ENCODE results near the gene LRRC46.

LRRC46 gene

GRCh38 chr17:47851764-47852112, 20.3 kb downstream of the LRRC46 start (continued):
- TF ChIP-seq, protein P1, sequence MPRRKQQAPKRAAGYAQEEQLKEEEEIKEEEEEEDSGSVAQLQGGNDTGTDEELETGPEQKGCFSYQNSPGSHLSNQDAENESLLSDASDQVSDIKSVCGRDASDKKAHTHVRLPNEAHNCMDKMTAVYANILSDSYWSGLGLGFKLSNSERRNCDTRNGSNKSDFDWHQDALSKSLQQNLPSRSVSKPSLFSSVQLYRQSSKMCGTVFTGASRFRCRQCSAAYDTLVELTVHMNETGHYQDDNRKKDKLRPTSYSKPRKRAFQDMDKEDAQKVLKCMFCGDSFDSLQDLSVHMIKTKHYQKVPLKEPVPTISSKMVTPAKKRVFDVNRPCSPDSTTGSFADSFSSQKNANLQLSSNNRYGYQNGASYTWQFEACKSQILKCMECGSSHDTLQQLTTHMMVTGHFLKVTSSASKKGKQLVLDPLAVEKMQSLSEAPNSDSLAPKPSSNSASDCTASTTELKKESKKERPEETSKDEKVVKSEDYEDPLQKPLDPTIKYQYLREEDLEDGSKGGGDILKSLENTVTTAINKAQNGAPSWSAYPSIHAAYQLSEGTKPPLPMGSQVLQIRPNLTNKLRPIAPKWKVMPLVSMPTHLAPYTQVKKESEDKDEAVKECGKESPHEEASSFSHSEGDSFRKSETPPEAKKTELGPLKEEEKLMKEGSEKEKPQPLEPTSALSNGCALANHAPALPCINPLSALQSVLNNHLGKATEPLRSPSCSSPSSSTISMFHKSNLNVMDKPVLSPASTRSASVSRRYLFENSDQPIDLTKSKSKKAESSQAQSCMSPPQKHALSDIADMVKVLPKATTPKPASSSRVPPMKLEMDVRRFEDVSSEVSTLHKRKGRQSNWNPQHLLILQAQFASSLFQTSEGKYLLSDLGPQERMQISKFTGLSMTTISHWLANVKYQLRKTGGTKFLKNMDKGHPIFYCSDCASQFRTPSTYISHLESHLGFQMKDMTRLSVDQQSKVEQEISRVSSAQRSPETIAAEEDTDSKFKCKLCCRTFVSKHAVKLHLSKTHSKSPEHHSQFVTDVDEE (CRISPR knock-in tag; IDR thresholded peaks at IDR 0.05), result no peak

- TF ChIP-seq OSR1 (CRISPR knock-in tag; IDR thresholded peaks at IDR 0.05) (no peak), ZFP30 (CRISPR knock-in tag; IDR thresholded peaks at IDR 0.05) (no peak), GLIS3 (CRISPR knock-in tag; IDR thresholded peaks at IDR 0.05) (no peak), PPARA (CRISPR knock-in tag; IDR thresholded peaks at IDR 0.05; ENCODE audit: borderline replicate concordance) (no peak), RARB (CRISPR knock-in tag; IDR thresholded peaks at IDR 0.05) (no peak), ZFP3 (CRISPR knock-in tag; IDR thresholded peaks at IDR 0.05) (no peak), ZC3H10 (CRISPR knock-in tag; IDR thresholded peaks at IDR 0.05) (no peak), TCF4 (CRISPR knock-in tag; IDR thresholded peaks at IDR 0.05; ENCODE audit: borderline replicate concordance) (no peak)
- TF ChIP-seq, protein P2, sequence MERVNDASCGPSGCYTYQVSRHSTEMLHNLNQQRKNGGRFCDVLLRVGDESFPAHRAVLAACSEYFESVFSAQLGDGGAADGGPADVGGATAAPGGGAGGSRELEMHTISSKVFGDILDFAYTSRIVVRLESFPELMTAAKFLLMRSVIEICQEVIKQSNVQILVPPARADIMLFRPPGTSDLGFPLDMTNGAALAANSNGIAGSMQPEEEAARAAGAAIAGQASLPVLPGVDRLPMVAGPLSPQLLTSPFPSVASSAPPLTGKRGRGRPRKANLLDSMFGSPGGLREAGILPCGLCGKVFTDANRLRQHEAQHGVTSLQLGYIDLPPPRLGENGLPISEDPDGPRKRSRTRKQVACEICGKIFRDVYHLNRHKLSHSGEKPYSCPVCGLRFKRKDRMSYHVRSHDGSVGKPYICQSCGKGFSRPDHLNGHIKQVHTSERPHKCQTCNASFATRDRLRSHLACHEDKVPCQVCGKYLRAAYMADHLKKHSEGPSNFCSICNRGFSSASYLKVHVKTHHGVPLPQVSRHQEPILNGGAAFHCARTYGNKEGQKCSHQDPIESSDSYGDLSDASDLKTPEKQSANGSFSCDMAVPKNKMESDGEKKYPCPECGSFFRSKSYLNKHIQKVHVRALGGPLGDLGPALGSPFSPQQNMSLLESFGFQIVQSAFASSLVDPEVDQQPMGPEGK (CRISPR knock-in tag; IDR thresholded peaks at IDR 0.05; ENCODE audit: borderline replicate concordance), result no peak
- ATAC-seq, result no peak
Measured at GRCh38 chr17:47852113-47852949, 20.9 kb downstream of the LRRC46 start.

DNA sequence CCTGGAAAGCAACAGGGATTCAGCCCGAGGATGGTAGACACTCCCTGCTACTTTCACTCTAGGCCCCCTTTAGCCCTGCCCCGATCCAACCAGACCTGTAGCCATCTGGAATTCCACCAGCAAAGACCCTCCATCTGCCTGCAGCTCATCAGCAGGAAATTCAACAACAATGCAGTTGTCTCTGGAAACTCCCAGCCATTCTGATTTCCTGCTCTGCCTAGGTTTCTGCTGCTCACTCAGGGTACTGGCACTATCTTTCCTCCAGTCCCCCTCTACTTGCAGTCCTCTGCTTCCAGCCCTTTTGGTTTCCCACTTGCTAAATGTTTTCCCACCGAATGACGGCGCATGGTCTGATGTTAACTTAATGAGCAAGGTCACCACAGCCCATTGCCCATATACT, 22.1 kb downstream of the LRRC46 start:
- TF ChIP-seq GLIS3 (CRISPR knock-in tag; IDR thresholded peaks at IDR 0.05) (no peak), PPARA (CRISPR knock-in tag; IDR thresholded peaks at IDR 0.05; ENCODE audit: borderline replicate concordance) (no peak), ZNF8 (CRISPR knock-in tag; IDR thresholded peaks at IDR 0.05) (no peak), RARB (CRISPR knock-in tag; IDR thresholded peaks at IDR 0.05) (no peak), ARNTL (CRISPR knock-in tag; IDR thresholded peaks at IDR 0.05; ENCODE audit: borderline replicate concordance, low read depth) (no peak), BACH2 (CRISPR knock-in tag; IDR thresholded peaks at IDR 0.05; ENCODE audit: borderline replicate concordance) (no peak), ZNF70 (CRISPR knock-in tag; IDR thresholded peaks at IDR 0.05) (no peak), ZC3H10 (CRISPR knock-in tag; IDR thresholded peaks at IDR 0.05) (no peak), TCF4 (CRISPR knock-in tag; IDR thresholded peaks at IDR 0.05; ENCODE audit: borderline replicate concordance) (no peak), ISL1 (CRISPR knock-in tag; IDR thresholded peaks at IDR 0.05) (no peak), TOX (CRISPR knock-in tag; IDR thresholded peaks at IDR 0.05; ENCODE audit: borderline replicate concordance) (no peak), ZFP30 (CRISPR knock-in tag; IDR thresholded peaks at IDR 0.05) (no peak), SNAI2 (CRISPR knock-in tag; IDR thresholded peaks at IDR 0.05) (no peak), CSRNP3 (CRISPR knock-in tag; IDR thresholded peaks at IDR 0.05) (no peak)
- TF ChIP-seq, protein P2 (CRISPR knock-in tag; IDR thresholded peaks at IDR 0.05; ENCODE audit: borderline replicate concordance), result no peak
- TF ChIP-seq, protein P1 (CRISPR knock-in tag; IDR thresholded peaks at IDR 0.05), result no peak
- TF ChIP-seq, protein P3, sequence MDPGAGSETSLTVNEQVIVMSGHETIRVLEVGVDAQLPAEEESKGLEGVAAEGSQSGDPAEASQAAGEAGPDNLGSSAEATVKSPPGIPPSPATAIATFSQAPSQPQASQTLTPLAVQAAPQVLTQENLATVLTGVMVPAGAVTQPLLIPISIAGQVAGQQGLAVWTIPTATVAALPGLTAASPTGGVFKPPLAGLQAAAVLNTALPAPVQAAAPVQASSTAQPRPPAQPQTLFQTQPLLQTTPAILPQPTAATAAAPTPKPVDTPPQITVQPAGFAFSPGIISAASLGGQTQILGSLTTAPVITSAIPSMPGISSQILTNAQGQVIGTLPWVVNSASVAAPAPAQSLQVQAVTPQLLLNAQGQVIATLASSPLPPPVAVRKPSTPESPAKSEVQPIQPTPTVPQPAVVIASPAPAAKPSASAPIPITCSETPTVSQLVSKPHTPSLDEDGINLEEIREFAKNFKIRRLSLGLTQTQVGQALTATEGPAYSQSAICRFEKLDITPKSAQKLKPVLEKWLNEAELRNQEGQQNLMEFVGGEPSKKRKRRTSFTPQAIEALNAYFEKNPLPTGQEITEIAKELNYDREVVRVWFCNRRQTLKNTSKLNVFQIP (CRISPR knock-in tag; IDR thresholded peaks at IDR 0.05; ENCODE audit: borderline replicate concordance, low read depth), result no peak
- no peak for ATAC-seq
